Neuronal stem cell (in vitro differentiated cells): ENCODE results near the gene PLPPR2.

ENCODE experiments used
- DNase-seq: peaks from one replicate; pipeline ENCODE4 v3.0.0-alpha.2; 2013; ENCODE audit warnings: low spot score
- H2AFZ ChIP-seq: one replicate; pipeline ENCODE4 v1.6.1; 2013; ENCODE audit warnings: mild to moderate bottlenecking, low read length, inconsistent platforms
- H2AK5ac ChIP-seq: 2 replicates; pipeline ENCODE4 v1.6.1; 2013; ENCODE audit warnings: low read depth, mild to moderate bottlenecking, inconsistent platforms, low read length, moderate library complexity, mixed read lengths
- H2BK120ac ChIP-seq: 2 replicates; pipeline ENCODE4 v1.6.1; 2013; ENCODE audit warnings: low read depth, mild to moderate bottlenecking, inconsistent platforms, low read length, moderate library complexity, mixed read lengths
- H2BK12ac ChIP-seq: one replicate; pipeline ENCODE4 v1.6.1; 2013; ENCODE audit warnings: low read length, inconsistent platforms
- H2BK15ac ChIP-seq: 2 replicates; pipeline ENCODE4 v1.6.1; 2013; ENCODE audit warnings: mild to moderate bottlenecking, low read length, inconsistent platforms, mixed read lengths
- H2BK5ac ChIP-seq: one replicate; pipeline ENCODE4 v1.6.1; 2013; ENCODE audit warnings: inconsistent platforms, mild to moderate bottlenecking, low read length, moderate library complexity
- H3K14ac ChIP-seq: one replicate; pipeline ENCODE4 v1.6.1; 2013; ENCODE audit warnings: low read length, inconsistent platforms
- H3K18ac ChIP-seq: 2 replicates; pipeline ENCODE4 v1.6.1; 2013; ENCODE audit warnings: low read length, inconsistent platforms
- H3K23ac ChIP-seq: 2 replicates; pipeline ENCODE4 v1.6.1; 2013; ENCODE audit warnings: low read depth, mild to moderate bottlenecking, mixed read lengths, low read length, inconsistent platforms; ENCODE audit not compliant: poor library complexity
- H3K27ac ChIP-seq: replicated peaks from 3 replicates; pipeline ENCODE4 v1.5.1; 2013; ENCODE audit warnings: low read length, inconsistent platforms
- H3K27me3 ChIP-seq, 3 experiments: 2 replicates each; pipeline ENCODE4 v1.6.1; 2013; ENCODE audit warnings: low read length in 3 of 3, mild to moderate bottlenecking in 2 of 3, inconsistent platforms in 1 of 3, low read depth in 1 of 3, mixed read lengths in 1 of 3, moderate library complexity in 1 of 3; ENCODE audit not compliant: control insufficient read depth in 3 of 3, insufficient read depth in 3 of 3
- H3K36me3 ChIP-seq, 2 donors: replicated peaks in 1 of 2; 2 replicates each; pipeline ENCODE4 v1.6.1; 2013; ENCODE audit warnings: low read length in 2 of 2; ENCODE audit not compliant: control insufficient read depth in 2 of 2, insufficient read depth in 2 of 2
- H3K4ac ChIP-seq: 2 replicates; pipeline ENCODE4 v1.6.1; 2013; ENCODE audit warnings: inconsistent platforms, mild to moderate bottlenecking, low read length, moderate library complexity
- H3K4me1 ChIP-seq, 2 donors: 1 replicate in 1 of 2; 2 replicates in 1 of 2; pipeline ENCODE4 v1.6.1; 2013; ENCODE audit warnings: low read length in 2 of 2, low read depth in 1 of 2; ENCODE audit not compliant: control insufficient read depth in 2 of 2, insufficient read depth in 1 of 2
- H3K4me2 ChIP-seq: one replicate; pipeline ENCODE4 v1.6.1; 2013; ENCODE audit warnings: mild to moderate bottlenecking, low read length, inconsistent platforms; ENCODE audit not compliant: insufficient read depth, poor library complexity, severe bottlenecking
- H3K4me3 ChIP-seq, 2 donors: 2 replicates each; pipeline ENCODE4 v1.5.1; 2013; ENCODE audit warnings: low read length in 2 of 2, mild to moderate bottlenecking in 2 of 2, inconsistent platforms in 1 of 2, moderate library complexity in 1 of 2
- H3K79me1 ChIP-seq: one replicate; pipeline ENCODE4 v1.6.1; 2013; ENCODE audit warnings: low read depth, mild to moderate bottlenecking, inconsistent platforms, low read length, moderate library complexity
- H3K9ac ChIP-seq: one replicate; pipeline ENCODE4 v1.6.1; 2013; ENCODE audit warnings: mild to moderate bottlenecking, low read depth, low read length, inconsistent platforms; ENCODE audit not compliant: poor library complexity
- H3K9me3 ChIP-seq, 2 donors: replicated peaks in 1 of 2; 2 replicates each; pipeline versions ENCODE3 to v1.6.1; 2013; ENCODE audit warnings: low read length in 2 of 2, mild to moderate bottlenecking in 2 of 2, inconsistent platforms in 1 of 2, low read depth in 1 of 2, mixed read lengths in 1 of 2, moderate library complexity in 1 of 2; ENCODE audit not compliant: control insufficient read depth in 2 of 2, insufficient read depth in 1 of 2
- H4K8ac ChIP-seq: one replicate; pipeline ENCODE4 v1.6.1; 2013; ENCODE audit warnings: low read depth, mild to moderate bottlenecking, inconsistent platforms, low read length, moderate library complexity
- H4K91ac ChIP-seq: one replicate; pipeline ENCODE4 v1.6.1; 2013; ENCODE audit warnings: low read length, low read depth, mild to moderate bottlenecking, inconsistent platforms; ENCODE audit not compliant: poor library complexity
- WGBS, 2 donors: extraction: QIAGEN DNeasy Blood & Tissue Kit; methylation state at CpG; one replicate each; pipeline ENCODE4 v1.1.7; 2013; ENCODE audit warnings: missing lambda C conversion rate in 2 of 2, mixed read lengths in 1 of 2; ENCODE audit not compliant: insufficient read length in 2 of 2, insufficient replicate concordance in 1 of 2; ENCODE audit errors: extremely low coverage in 2 of 2; 5-methylcytosine and 5-hydroxymethylcytosine counted together

PLPPR2 gene

GRCh38 chr19:11397089-11397610 is 41.9 kb downstream of the PLPPR2 start:
- Histone ChIP-seq H2BK12ac (no peak overlapping the region), H4K8ac (no peak overlapping the region), H3K4ac (no peak overlapping the region), H3K23ac (no peak overlapping the region), H3K9me3 (no peaks in the 10 kb centered on the region), H3K79me1 (no peaks in the 10 kb centered on the region), H3K4me2 (no peak overlapping the region), H2AK5ac (peak overlapping the region; percentile 63), H3K27me3 (no peaks in the 10 kb centered on the region), H3K14ac (no peak overlapping the region), H2AFZ (peak overlapping the region; percentile 67), H2BK5ac (peak overlapping the region; percentile 82), H3K27ac (no peak overlapping the region), H3K4me3 (no peak overlapping the region), H3K36me3 (no peaks in the 10 kb centered on the region), H3K9ac (no peak overlapping the region), H3K4me1 (no peaks in the 10 kb centered on the region), H4K91ac (no peak overlapping the region), H3K18ac (peak overlapping the region; percentile 57), H2BK120ac (no peak overlapping the region), H2BK15ac (no peak overlapping the region)
- WGBS, 2 donors: no CpG with 5 or more reads among the region's 22 CpGs
- DNase-seq: no peak

DNA sequence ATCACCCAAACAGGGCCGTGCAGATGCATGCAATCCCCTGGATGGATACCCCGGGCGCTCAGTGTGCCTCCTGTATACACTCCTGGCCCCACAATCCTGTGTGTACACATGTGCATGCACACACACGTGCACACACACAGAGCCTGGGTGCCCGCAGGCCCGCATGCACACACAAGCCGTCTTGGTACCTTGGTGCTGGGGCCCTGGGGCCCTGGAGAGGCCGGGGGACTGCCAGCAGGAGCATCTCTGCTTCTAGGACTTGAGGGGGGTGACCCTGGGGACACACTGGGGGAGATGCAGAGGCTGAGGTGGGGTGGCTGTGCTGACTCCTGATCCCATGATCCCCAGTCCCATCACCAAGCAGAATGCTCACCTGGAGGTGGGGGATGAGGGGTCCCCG is 44.4 kb downstream of the PLPPR2 start:
- Histone ChIP-seq H2BK5ac (peak overlapping the region; percentile 24), H2AK5ac (peak overlapping the region; percentile 75), H2BK12ac (no peak overlapping the region), H3K27me3 (no peaks in the 10 kb centered on the region), H3K79me1 (no peaks in the 10 kb centered on the region), H3K4ac (no peak overlapping the region), H3K4me2 (no peak overlapping the region), H3K9me3 (no peaks in the 10 kb centered on the region), H4K8ac (no peak overlapping the region), H3K23ac (no peak overlapping the region), H3K27ac (no peak overlapping the region), H3K4me1 (peaks cover 0 to 2% of the 10 kb centered on the region in 2 donors), H3K36me3 (no peaks in the 10 kb centered on the region), H4K91ac (no peak overlapping the region), H3K18ac (no peak overlapping the region), H2AFZ (no peak overlapping the region), H3K9ac (no peak overlapping the region), H3K14ac (no peak overlapping the region), H2BK15ac (no peak overlapping the region), H3K4me3 (no peak overlapping the region), H2BK120ac (no peak overlapping the region)
- no CpG with 5 or more reads among the region's 9 CpGs for WGBS, 2 donors
- DNase-seq: no peak

- Histone ChIP-seq H4K91ac (no peak overlapping the region), H2BK15ac (no peak overlapping the region), H3K9me3 (no peaks in the 10 kb centered on the region), H3K27me3 (no peaks in the 10 kb centered on the region), H2BK120ac (no peak overlapping the region), H3K4me2 (no peak overlapping the region), H3K18ac (no peak overlapping the region), H3K9ac (no peak overlapping the region), H3K4me1 (peaks cover 0 to 8% of the 10 kb centered on the region in 2 donors), H3K4ac (no peak overlapping the region), H2BK12ac (no peak overlapping the region), H3K23ac (no peak overlapping the region), H3K36me3 (no peaks in the 10 kb centered on the region), H3K4me3 (no peak overlapping the region), H3K14ac (no peak overlapping the region), H3K27ac (no peak overlapping the region), H4K8ac (no peak overlapping the region), H2AK5ac (no peak overlapping the region), H2BK5ac (no peak overlapping the region), H2AFZ (no peak overlapping the region), H3K79me1 (no peaks in the 10 kb centered on the region)
- no CpG with 5 or more reads among the region's 1 CpG for WGBS, 2 donors
- DNase-seq: no peak
Observed at GRCh38 chr19:11400798-11401197, 45.6 kb downstream of the PLPPR2 start.

DNA sequence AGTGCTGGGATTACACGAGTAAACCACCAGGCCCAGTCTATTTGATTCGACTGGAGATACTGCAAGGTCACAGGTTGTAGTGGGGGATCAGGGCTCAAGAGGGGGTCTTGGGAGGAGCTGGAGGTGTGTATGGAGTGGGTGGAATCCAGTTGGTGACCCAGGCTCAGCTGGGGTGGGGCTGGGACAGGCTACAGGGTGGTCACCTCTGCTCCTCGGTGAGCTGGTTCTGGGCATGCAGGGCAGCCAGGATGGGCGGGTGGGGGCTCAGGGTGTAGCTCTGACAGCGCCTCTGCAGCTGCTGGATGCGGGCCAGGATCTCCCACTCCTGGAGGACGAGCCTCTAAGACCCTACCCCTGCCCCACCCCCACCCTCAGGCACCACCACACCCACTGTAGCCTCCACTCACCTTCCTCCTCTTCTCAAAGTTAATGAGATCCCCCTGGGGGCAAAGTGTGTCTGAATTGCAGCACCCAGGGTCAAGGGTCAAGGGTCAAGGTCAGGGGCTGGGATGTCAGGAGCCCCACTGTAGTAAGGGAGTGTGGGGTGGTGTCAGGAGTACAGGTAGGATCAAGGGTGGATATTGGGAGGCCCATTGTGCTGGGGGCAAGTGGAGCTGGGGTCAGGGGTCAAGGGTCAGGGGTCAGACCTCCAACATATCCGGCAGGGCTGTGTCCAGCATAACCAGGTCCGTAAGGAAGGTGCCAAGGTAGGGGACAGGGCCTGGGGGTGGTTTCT is 46.7 kb downstream of the PLPPR2 start:
- Histone ChIP-seq H2BK120ac (no peak overlapping the region), H3K4me3 (no peak overlapping the region), H3K9ac (no peak overlapping the region), H3K27ac (no peak overlapping the region), H3K4me2 (no peak overlapping the region), H3K23ac (no peak overlapping the region), H3K4ac (no peak overlapping the region), H2BK5ac (peak overlapping the region; percentile 93), H2AFZ (no peak overlapping the region), H3K4me1 (peaks cover 2 to 8% of the 10 kb centered on the region in 2 donors), H3K18ac (peak overlapping the region; percentile 38), H3K79me1 (no peaks in the 10 kb centered on the region), H2BK12ac (no peak overlapping the region), H2BK15ac (no peak overlapping the region), H4K91ac (no peak overlapping the region), H3K9me3 (no peaks in the 10 kb centered on the region), H4K8ac (no peak overlapping the region), H3K27me3 (peaks cover 0 to 7% (median 5%) of the 10 kb centered on the region in 3 experiments), H3K14ac (no peak overlapping the region), H2AK5ac (peak overlapping the region; percentile 88), H3K36me3 (no peaks in the 10 kb centered on the region)
- no peak for DNase-seq
- WGBS, 2 donors: no CpG with 5 or more reads among the region's 9 CpGs
